GM23248 (cell line): ENCODE results near the gene ZSWIM4.

Source experiments
- EZH2 ChIP-seq: fragments of 200-600 bp; sonication (generic); IDR thresholded peaks from 2 replicates; pipeline ENCODE4 v1.6.1; 2018; ENCODE audit warnings: antibody characterized with exemption, mild to moderate bottlenecking; ENCODE audit not compliant: insufficient read depth, poor library complexity, severe bottlenecking
- EZH2phosphoT487 ChIP-seq: fragments of 200-600 bp; sonication (generic); IDR thresholded peaks from 2 replicates; pipeline ENCODE4 v1.6.1; 2018; ENCODE audit warnings: antibody characterized with exemption, moderate library complexity, mild to moderate bottlenecking, low read depth; ENCODE audit not compliant: insufficient read depth

GRCh38 chr19:13826652-13827235 is 31.5 kb downstream of the ZSWIM4 start:
- TF ChIP-seq EZH2phosphoT487: no peak
- TF ChIP-seq EZH2: no peak
